ENCODE results near the gene TTC9B. TPM values are rescaled to one million over a fixed set of nuclear protein-coding genes. Genes with fewer than 3 reads are reported as not detected.

TTC9B gene
- total and polyA plus RNA-seq, 2 of the 8 experiments (the other 6 are each of a cell fraction or from before 2014, with no cell fraction given), result 0.26 TPM; not detected in 1

DNA sequence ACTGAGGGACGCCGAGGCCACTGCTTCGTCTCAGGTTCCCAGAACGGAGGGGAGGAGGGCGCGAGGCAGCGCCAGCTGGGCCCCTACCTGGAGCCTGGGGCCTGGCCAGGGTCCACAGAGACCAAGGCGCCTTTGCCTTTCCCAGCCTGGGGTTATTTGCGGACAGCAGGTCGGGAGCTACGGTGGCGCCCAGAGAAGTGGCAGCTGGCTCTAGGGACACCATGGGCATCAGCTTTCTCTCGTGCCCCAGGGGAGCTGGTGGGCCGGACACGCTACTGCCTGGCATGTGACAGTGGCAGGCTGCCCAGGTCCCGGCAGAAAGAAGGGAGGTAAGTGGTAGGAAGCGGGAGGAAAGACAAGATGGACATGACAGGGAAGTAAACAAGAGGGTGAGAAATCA is 47.9 kb upstream of the TTC9B start (continued):
- TF ChIP-seq TCF12 (IDR thresholded peaks at IDR 0.05; ENCODE audit: low read depth, low read length), result no peak

All from H1 (cell line).